SU-DHL-6 (cell line): Measurements from ENCODE around the gene PRDM16.

ENCODE experiments used
- EZH2phosphoT487 ChIP-seq: fragments of 200-600 bp; sonication (generic), shearing (Covaris generic); conservative IDR thresholded peaks from 2 replicates; pipeline ENCODE4 v1.6.1; 2018; ENCODE audit warnings: mild to moderate bottlenecking, antibody characterized with exemption, low read length, moderate library complexity, mixed read lengths
- TF ChIP-seq, protein P1 (sequence below): fragments of 200-600 bp; sonication (generic); IDR thresholded peaks from one replicate; pipeline ENCODE4 v1.5.1; 2017; ENCODE audit warnings: antibody characterized with exemption, mild to moderate bottlenecking, low read length, moderate library complexity; ENCODE audit not compliant: insufficient read depth, poor library complexity, severe bottlenecking

DNA sequence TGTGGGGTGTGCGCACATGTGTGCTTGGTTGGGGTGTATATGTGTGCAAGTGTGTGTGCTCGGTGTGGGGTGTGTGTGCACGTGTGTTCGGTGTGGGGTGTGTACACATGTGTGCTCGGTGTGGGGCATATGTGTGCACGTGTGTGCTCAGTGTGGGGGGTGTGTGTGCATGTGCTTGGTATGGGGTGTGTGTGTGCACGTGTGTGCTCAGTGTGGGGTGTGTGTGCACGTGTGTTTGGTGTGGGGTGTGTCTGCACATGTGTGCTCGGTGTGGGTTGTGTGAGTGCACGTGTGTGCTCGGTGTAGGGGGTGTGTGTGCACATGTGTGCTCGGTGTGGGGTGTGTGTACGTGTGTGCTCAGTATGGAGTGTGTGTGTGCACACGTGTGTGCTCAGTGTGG is 77.5 kb downstream of the PRDM16 start:
- TF ChIP-seq, protein P1, sequence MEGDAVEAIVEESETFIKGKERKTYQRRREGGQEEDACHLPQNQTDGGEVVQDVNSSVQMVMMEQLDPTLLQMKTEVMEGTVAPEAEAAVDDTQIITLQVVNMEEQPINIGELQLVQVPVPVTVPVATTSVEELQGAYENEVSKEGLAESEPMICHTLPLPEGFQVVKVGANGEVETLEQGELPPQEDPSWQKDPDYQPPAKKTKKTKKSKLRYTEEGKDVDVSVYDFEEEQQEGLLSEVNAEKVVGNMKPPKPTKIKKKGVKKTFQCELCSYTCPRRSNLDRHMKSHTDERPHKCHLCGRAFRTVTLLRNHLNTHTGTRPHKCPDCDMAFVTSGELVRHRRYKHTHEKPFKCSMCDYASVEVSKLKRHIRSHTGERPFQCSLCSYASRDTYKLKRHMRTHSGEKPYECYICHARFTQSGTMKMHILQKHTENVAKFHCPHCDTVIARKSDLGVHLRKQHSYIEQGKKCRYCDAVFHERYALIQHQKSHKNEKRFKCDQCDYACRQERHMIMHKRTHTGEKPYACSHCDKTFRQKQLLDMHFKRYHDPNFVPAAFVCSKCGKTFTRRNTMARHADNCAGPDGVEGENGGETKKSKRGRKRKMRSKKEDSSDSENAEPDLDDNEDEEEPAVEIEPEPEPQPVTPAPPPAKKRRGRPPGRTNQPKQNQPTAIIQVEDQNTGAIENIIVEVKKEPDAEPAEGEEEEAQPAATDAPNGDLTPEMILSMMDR = no peak
- TF ChIP-seq EZH2phosphoT487 = no peak
